Skeletal muscle tissue (tissue), 4 donors: Measurements from ENCODE around the gene SLC2A1. TPM values are rescaled to one million over a fixed set of nuclear protein-coding genes. Genes with fewer than 3 reads are reported as not detected.

Experiments
- H3K27ac ChIP-seq: one replicate; pipeline ENCODE4 v1.7.0; 2013; ENCODE audit warnings: mild to moderate bottlenecking, low read depth, low read length, inconsistent platforms
- H3K27me3 ChIP-seq, 3 donors: one replicate each; pipeline ENCODE4 v1.7.0; 2013; ENCODE audit warnings: low read length in 3 of 3; ENCODE audit not compliant: control insufficient read depth in 3 of 3, insufficient read depth in 3 of 3
- H3K36me3 ChIP-seq, 3 donors: one replicate each; pipeline ENCODE4 v1.7.0; 2013; ENCODE audit warnings: low read length in 3 of 3; ENCODE audit not compliant: control insufficient read depth in 3 of 3, insufficient read depth in 3 of 3
- H3K4me1 ChIP-seq, 3 donors: one replicate each; pipeline ENCODE4 v1.7.0; 2013; ENCODE audit warnings: low read length in 3 of 3, mild to moderate bottlenecking in 3 of 3; ENCODE audit not compliant: control insufficient read depth in 3 of 3, insufficient read depth in 3 of 3
- H3K4me3 ChIP-seq, 3 donors: one replicate each; pipeline ENCODE4 v1.7.0; 2013; ENCODE audit warnings: low read length in 3 of 3
- H3K9ac ChIP-seq, 3 donors: one replicate each; pipeline ENCODE4 v1.7.0; 2013; ENCODE audit warnings: low read length in 3 of 3, mild to moderate bottlenecking in 3 of 3, moderate library complexity in 2 of 3, low read depth in 1 of 3
- H3K9me3 ChIP-seq, 3 donors: one replicate each; pipeline ENCODE4 v1.7.0; 2013; ENCODE audit warnings: low read length in 3 of 3; ENCODE audit not compliant: control insufficient read depth in 3 of 3
- total RNA-seq: library from RNA; depleted of rRNA; stranded (reverse); fragments of >200 nt; gene quantifications from one replicate; pipeline ENCODE4 v1.2.3, GENCODE V29; 2014
- donor health status: Osteomylitis.

SLC2A1 gene
- total RNA-seq: 28.2 TPM

GRCh38 chr1:42958488-42959319, at the start of gene SLC2A1:
Gene SLC2A1, minus strand, starts transcription at chr1:42958868. Its CDS starts 217 bp downstream, at chr1:42958651.
- Histone ChIP-seq H3K36me3 (no peaks in the 10 kb centered on the region), H3K4me1 (peaks cover 6 to 7% (median 7%) of the 10 kb centered on the region in 3 donors), H3K27me3 (peaks cover 28 to 37% (median 36%) of the 10 kb centered on the region in 3 donors), H3K4me3 (peak within 1 kb of the TSS; percentile 63 to 86 (median 76)), H3K9me3 (no peaks in the 10 kb centered on the region), H3K9ac (peak within 1 kb of the TSS in 2 of 3 donors; percentile 62 to 76), H3K27ac (peak within 1 kb of the TSS; percentile 44)

- Histone ChIP-seq H3K9ac (no peak overlapping the region), H3K9me3 (no peaks in the 10 kb centered on the region), H3K4me3 (no peak overlapping the region), H3K36me3 (no peaks in the 10 kb centered on the region), H3K27me3 (peaks cover 32 to 41% (median 34%) of the 10 kb centered on the region in 3 donors), H3K27ac (no peak overlapping the region), H3K4me1 (no peaks in the 10 kb centered on the region)
Measured at GRCh38 chr1:43007377-43008114, 48.9 kb upstream of the SLC2A1 start.

GRCh38 chr1:43005460-43006361, 47.0 kb upstream of the SLC2A1 start:
- no peak overlapping the region for H3K4me3 ChIP-seq
- H3K9me3 ChIP-seq: no peaks in the 10 kb centered on the region
- no peaks in the 10 kb centered on the region for H3K4me1 ChIP-seq
- H3K36me3 ChIP-seq: no peaks in the 10 kb centered on the region
- no peak overlapping the region for H3K27ac ChIP-seq
- peaks cover 24 to 34% (median 33%) of the 10 kb centered on the region in 3 donors for H3K27me3 ChIP-seq
- H3K9ac ChIP-seq: no peak overlapping the region

- Histone ChIP-seq H3K4me3 (no peak overlapping the region), H3K27me3 (peaks cover 24 to 36% (median 33%) of the 10 kb centered on the region in 3 donors), H3K9ac (no peak overlapping the region), H3K9me3 (no peaks in the 10 kb centered on the region), H3K27ac (no peak overlapping the region), H3K36me3 (no peaks in the 10 kb centered on the region), H3K4me1 (no peaks in the 10 kb centered on the region)
Measured at GRCh38 chr1:43004587-43005459, 46.2 kb upstream of the SLC2A1 start.

GRCh38 chr1:43002766-43003165, 44.1 kb upstream of the SLC2A1 start:
- peaks cover 12 to 26% (median 24%) of the 10 kb centered on the region in 3 donors for H3K27me3 ChIP-seq
- H3K9me3 ChIP-seq: no peaks in the 10 kb centered on the region
- H3K9ac ChIP-seq: no peak overlapping the region
- H3K36me3 ChIP-seq: no peaks in the 10 kb centered on the region
- no peak overlapping the region for H3K4me3 ChIP-seq
- no peak overlapping the region for H3K27ac ChIP-seq
- no peaks in the 10 kb centered on the region for H3K4me1 ChIP-seq

DNA sequence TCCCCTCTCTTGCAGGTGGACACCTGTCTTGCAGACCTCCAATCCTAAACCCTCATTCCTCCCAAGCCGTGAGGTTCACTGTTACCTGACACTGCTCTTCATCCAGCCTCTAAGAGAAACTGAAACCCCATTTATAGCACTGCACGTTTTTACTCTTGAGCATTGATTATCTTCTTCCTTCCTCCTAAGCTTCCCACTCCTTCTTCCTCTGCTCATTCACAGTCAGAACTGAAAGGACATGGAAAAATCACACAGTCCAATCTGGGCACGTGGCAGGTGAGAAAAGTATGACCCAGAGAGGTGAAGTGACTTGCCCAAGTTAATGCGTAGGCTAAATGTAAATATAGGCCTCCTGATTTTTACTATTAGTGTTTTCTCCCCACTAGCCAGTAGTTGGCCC, 43.4 kb upstream of the SLC2A1 start:
- H3K4me1 ChIP-seq: no peaks in the 10 kb centered on the region
- H3K4me3 ChIP-seq: no peak overlapping the region
- no peaks in the 10 kb centered on the region for H3K36me3 ChIP-seq
- H3K9me3 ChIP-seq: no peaks in the 10 kb centered on the region
- peaks cover 11 to 22% (median 20%) of the 10 kb centered on the region in 3 donors for H3K27me3 ChIP-seq
- H3K9ac ChIP-seq: no peak overlapping the region
- H3K27ac ChIP-seq: no peak overlapping the region

GRCh38 chr1:43001434-43001833, 42.8 kb upstream of the SLC2A1 start:
- Histone ChIP-seq H3K27me3 (peaks cover 11 to 17% (median 17%) of the 10 kb centered on the region in 3 donors), H3K36me3 (no peaks in the 10 kb centered on the region), H3K9ac (no peak overlapping the region), H3K27ac (no peak overlapping the region), H3K4me3 (no peak overlapping the region), H3K9me3 (no peaks in the 10 kb centered on the region), H3K4me1 (no peaks in the 10 kb centered on the region)

- no peak overlapping the region for H3K4me3 ChIP-seq
- no peaks in the 10 kb centered on the region for H3K4me1 ChIP-seq
- no peaks in the 10 kb centered on the region for H3K36me3 ChIP-seq
- H3K27me3 ChIP-seq: peaks cover 4 to 7% (median 6%) of the 10 kb centered on the region in 3 donors
- H3K9me3 ChIP-seq: no peaks in the 10 kb centered on the region
- no peak overlapping the region for H3K27ac ChIP-seq
- H3K9ac ChIP-seq: no peak overlapping the region
Measured at GRCh38 chr1:43000271-43000670, 41.6 kb upstream of the SLC2A1 start.

- Histone ChIP-seq H3K4me1 (no peaks in the 10 kb centered on the region), H3K27ac (no peak overlapping the region), H3K9me3 (no peaks in the 10 kb centered on the region), H3K9ac (no peak overlapping the region), H3K27me3 (peaks cover 0 to 4% (median 3%) of the 10 kb centered on the region in 3 donors), H3K36me3 (no peaks in the 10 kb centered on the region), H3K4me3 (no peak overlapping the region)
Measured at GRCh38 chr1:42999308-42999707, 40.6 kb upstream of the SLC2A1 start.
